H1 (cell line): Measurements from ENCODE around the gene SSU72. TPM values are rescaled to one million over a fixed set of nuclear protein-coding genes. Genes with fewer than 3 reads are reported as not detected.

Experiments
- ASH2L ChIP-seq: fragments of 200-600, 300-600 bp; sonication (generic); IDR thresholded peaks from one replicate; pipeline ENCODE4 v1.7.1; 2017; ENCODE audit warnings: low read length
- ATF2 ChIP-seq: IDR thresholded peaks from 2 replicates; pipeline ENCODE4 v1.6.1; 2012; ENCODE audit warnings: low read length, inconsistent platforms
- BACH1 ChIP-seq: IDR thresholded peaks from 2 replicates; pipeline ENCODE4 v1.6.1; 2012; ENCODE audit warnings: low read length, improper control_type of control experiment
- BRCA1 ChIP-seq: IDR thresholded peaks from 2 replicates; pipeline ENCODE4 v1.6.1; 2012; ENCODE audit warnings: low read depth, low read length, improper control_type of control experiment
- CHD1 ChIP-seq: IDR thresholded peaks from 2 replicates; pipeline ENCODE4 v1.6.1; 2012; ENCODE audit warnings: low read depth, low read length, improper control_type of control experiment
- CHD2 ChIP-seq: IDR thresholded peaks from 2 replicates; pipeline ENCODE4 v1.6.1; 2012; ENCODE audit warnings: low read length, improper control_type of control experiment
- HDAC2 ChIP-seq, 2 experiments: fragments of 300-600 bp in 1 of 2; sonication (generic) in 1 of 2; IDR thresholded peaks; 2 replicates each; pipeline ENCODE4 v1.6.1; 2011 to 2012; ENCODE audit warnings: low read depth in 2 of 2, low read length in 2 of 2, mild to moderate bottlenecking in 2 of 2, moderate library complexity in 2 of 2, borderline replicate concordance in 1 of 2, inconsistent platforms in 1 of 2
- JUND ChIP-seq: IDR thresholded peaks from 2 replicates; pipeline ENCODE4 v1.6.1; 2011; ENCODE audit warnings: mild to moderate bottlenecking, improper control_type of control experiment, low read length
- KDM1A ChIP-seq: fragments of 200-600, 300-600 bp; sonication (generic); IDR thresholded peaks from 2 replicates; pipeline ENCODE4 v1.7.1; 2016; ENCODE audit warnings: mild to moderate bottlenecking, low read length, borderline replicate concordance
- KDM4A ChIP-seq: IDR thresholded peaks from one replicate; pipeline ENCODE4 v1.7.1; 2012; ENCODE audit warnings: low read depth, mild to moderate bottlenecking, moderate library complexity, low read length, inconsistent platforms; ENCODE audit not compliant: severe bottlenecking
- MAX ChIP-seq: IDR thresholded peaks from 2 replicates; pipeline ENCODE4 v1.6.1; 2012; ENCODE audit warnings: inconsistent platforms
- NANOG ChIP-seq: IDR thresholded peaks from 2 replicates; pipeline ENCODE4 v1.6.1; 2011; ENCODE audit warnings: low read length, low read depth, mild to moderate bottlenecking, inconsistent platforms; ENCODE audit not compliant: insufficient read depth, poor library complexity, severe bottlenecking
- NRF1 ChIP-seq: IDR thresholded peaks from 2 replicates; pipeline ENCODE4 v1.6.1; 2011; ENCODE audit warnings: mild to moderate bottlenecking, low read depth, low read length, improper control_type of control experiment
- PHF8 ChIP-seq: fragments of 200-600 bp; sonication (generic); conservative IDR thresholded peaks from 2 replicates; pipeline ENCODE4 v1.7.1; 2012; ENCODE audit warnings: low read depth, mild to moderate bottlenecking, inconsistent platforms, low read length, moderate library complexity
- SAP30 ChIP-seq: fragments of 300-600 bp; sonication (generic); IDR thresholded peaks from 2 replicates; pipeline ENCODE4 v1.7.1; 2012; ENCODE audit warnings: low read length, moderate library complexity, mild to moderate bottlenecking, inconsistent platforms; ENCODE audit not compliant: insufficient read depth, insufficient replicate concordance
- SIN3A ChIP-seq, 2 experiments: IDR thresholded peaks in 1 of 2; conservative IDR thresholded peaks in 1 of 2; 2 replicates each; pipeline ENCODE4 v1.6.1; 2011 to 2012; ENCODE audit warnings: low read length in 2 of 2, improper control_type of control experiment in 1 of 2, low read depth in 1 of 2, mild to moderate bottlenecking in 1 of 2
- SIX5 ChIP-seq: IDR thresholded peaks from 2 replicates; pipeline ENCODE4 v1.6.1; 2011; ENCODE audit warnings: mild to moderate bottlenecking, low read depth, low read length
- SP1 ChIP-seq: IDR thresholded peaks from 2 replicates; pipeline ENCODE4 v1.6.1; 2011; ENCODE audit warnings: low read depth, low read length
- SP4 ChIP-seq: IDR thresholded peaks from 2 replicates; pipeline ENCODE4 v1.6.1; 2012; ENCODE audit warnings: low read length, inconsistent platforms
- TAF1 ChIP-seq: IDR thresholded peaks from 2 replicates; pipeline ENCODE4 v1.6.1; 2011; ENCODE audit warnings: mild to moderate bottlenecking, low read depth, low read length
- polyA plus RNA-seq, 7 experiments: library from polyadenylated mRNA; depleted of rRNA in 3 of 7; stranded (reverse) in 5 of 7; unstranded in 2 of 7; fragments of >200 nt in 5 of 7; fragments of 200-250 nt in 2 of 7; gene quantifications; 1 replicate in 5 of 7; 2 replicates in 1 of 7; 4 replicates in 1 of 7; pipeline versions ENCODE4 v1.2.1 to v1.2.3, GENCODE V29; 2011 to 2013; ENCODE audit warnings: missing spikeins in 2 of 7, mixed read lengths in 2 of 7
- total RNA-seq: library from RNA; stranded (reverse); fragmentation: NEBNext Ultra II Directional; extraction: Animal tissue kit (Norgen Biotek cat#: 25700); gene quantifications from 2 replicates; pipeline ENCODE4 v1.2.1, GENCODE V29; 2021
- TF ChIP-seq, protein P1 (sequence below): IDR thresholded peaks from 2 replicates; pipeline ENCODE4 v1.6.1; 2012; ENCODE audit warnings: inconsistent platforms

SSU72 gene
- total and polyA plus RNA-seq, 2 of the 8 experiments (the other 6 are each of a cell fraction or from before 2014, with no cell fraction given) = 110 to 165 TPM

- TF ChIP-seq ATF2 = no peak
- peak; percentile 57; the same call in 1 of the 2 replicates for TF ChIP-seq SIX5
- no peak for TF ChIP-seq KDM1A
- peak; percentile 78 for TF ChIP-seq TAF1
- no peak; the same call in 1 of the 2 replicates for TF ChIP-seq BRCA1
- peak; percentile 96 for TF ChIP-seq NRF1
- no peak for TF ChIP-seq JUND
- no peak; the same call in 1 of the 2 replicates for TF ChIP-seq CHD1
- TF ChIP-seq BACH1 = no peak
- TF ChIP-seq ASH2L = peak; percentile 75
- TF ChIP-seq PHF8 = peak; percentile 99
- TF ChIP-seq SP4 = peak; percentile 41
- TF ChIP-seq SP1 = 0 out of 2 replicates have a peak, but pooled peaks have one; percentile 50
- peak; percentile 52; the same call in 1 of the 2 replicates for TF ChIP-seq MAX
- TF ChIP-seq, protein P1, sequence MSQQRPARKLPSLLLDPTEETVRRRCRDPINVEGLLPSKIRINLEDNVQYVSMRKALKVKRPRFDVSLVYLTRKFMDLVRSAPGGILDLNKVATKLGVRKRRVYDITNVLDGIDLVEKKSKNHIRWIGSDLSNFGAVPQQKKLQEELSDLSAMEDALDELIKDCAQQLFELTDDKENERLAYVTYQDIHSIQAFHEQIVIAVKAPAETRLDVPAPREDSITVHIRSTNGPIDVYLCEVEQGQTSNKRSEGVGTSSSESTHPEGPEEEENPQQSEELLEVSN = no peak; the same call in 1 of the 2 replicates
- no peak for TF ChIP-seq NANOG
- no peak for TF ChIP-seq SAP30
- TF ChIP-seq KDM4A = peak; percentile 97
- peak; percentile 23 to 97; a peak in 2 of 4 replicates for TF ChIP-seq SIN3A (conservative IDR thresholded peaks at IDR 0.05 in 1 of 2, IDR thresholded peaks at IDR 0.05 in 1 of 2; ENCODE audit: low read depth in 1 of 2, low read length in 2 of 2)
- TF ChIP-seq CHD2 = no peak
- 0 out of 4 replicates have a peak, but pooled peaks of 1 of the 2 experiments have one; percentile 7 for TF ChIP-seq HDAC2 (IDR thresholded peaks at IDR 0.05; ENCODE audit: borderline replicate concordance in 1 of 2, low read depth in 2 of 2, low read length in 2 of 2)
Measured at GRCh38 chr1:1615256-1616044, 40.8 kb upstream of the SSU72 start, which contains the start of gene MIB2 (continued).
